GM12878 (cell line): Measurements from ENCODE around the gene DNMT1. TPM values are rescaled to one million over a fixed set of nuclear protein-coding genes. Genes with fewer than 3 reads are reported as not detected.

Source experiments
- ATAC-seq: fragments of 200-7000 bp; cut with Tn5 transposase; 3 replicates; pipeline ENCODE4 v1.9.1; 2020; ENCODE audit warnings: mild to moderate bottlenecking, moderate library complexity
- BruUV-seq: library from RNA; stranded (reverse); fragments of 400-500 nt; replicated peaks from 2 replicates; lab custom pipeline; 2021; lab: Mats Ljungman, UMichigan
- CTCF ChIA-PET: fragments of 300-600 bp; sonication (Branson Sonifier 250); formaldehyde crosslinking; extraction: SDS; loops from one replicate; lab custom pipeline; 2021; ENCODE audit warnings: inconsistent platforms; lab: Yijun Ruan, JAX
- POLR2A ChIA-PET: fragments of 350-600 bp; formaldehyde crosslinking; extraction: SDS; loops from one replicate; lab custom pipeline; 2021; ENCODE audit warnings: inconsistent platforms; lab: Charles Lee
- RAD21 ChIA-PET: fragments of 300-600 bp; sonication (Branson Sonifier 250); formaldehyde crosslinking; loops from one replicate; lab custom pipeline; 2023; ENCODE audit warnings: antibody characterized with exemption; ENCODE audit not compliant: unreplicated experiment; lab: Charles Lee
- SMC1A ChIA-PET: fragments of 300-600 bp; sonication (Branson Sonifier 250); formaldehyde crosslinking; loops from one replicate; lab custom pipeline; 2023; ENCODE audit not compliant: unreplicated experiment, uncharacterized antibody; lab: Charles Lee
- DNase-seq: peaks from one replicate; pipeline ENCODE4 v3.0.0-alpha.2; 2011; ENCODE audit warnings: low read depth, low spot score
- FAIRE-seq: peaks from 3 replicates; lab custom pipeline; 2011; peaks lifted over from hg19 to GRCh38; lab: Jason Lieb, UNC
- H2AFZ ChIP-seq: 2 replicates; pipeline ENCODE4 v1.6.0; 2011; ENCODE audit warnings: low read depth, low read length, control low read depth; ENCODE audit not compliant: control insufficient read depth
- H3K27ac ChIP-seq: 2 replicates; pipeline ENCODE4 v1.5.1; 2011; ENCODE audit warnings: control low read depth; ENCODE audit not compliant: control insufficient read depth, insufficient read depth
- H3K27me3 ChIP-seq, 2 experiments: replicated peaks in 1 of 2; 2 replicates each; pipeline versions ENCODE4 v1.6.0 to v1.6.1; 2011; ENCODE audit warnings: low read length in 1 of 2; ENCODE audit not compliant: control insufficient read depth in 2 of 2, insufficient read depth in 2 of 2
- H3K36me3 ChIP-seq, 2 experiments: 2 replicates each; pipeline ENCODE4 v1.5.1; 2011; ENCODE audit warnings: low read length in 1 of 2; ENCODE audit not compliant: control insufficient read depth in 2 of 2, insufficient read depth in 2 of 2
- H3K4me1 ChIP-seq: 2 replicates; pipeline ENCODE4 v1.6.1; 2011; ENCODE audit warnings: mild to moderate bottlenecking, low read length, moderate library complexity, mixed read lengths; ENCODE audit not compliant: control insufficient read depth, insufficient read depth
- H3K4me2 ChIP-seq: 2 replicates; pipeline ENCODE4 v1.6.0; 2011; ENCODE audit warnings: control low read depth; ENCODE audit not compliant: control insufficient read depth, insufficient read depth
- H3K4me3 ChIP-seq: fragments of 200-600 bp; sonication (generic); 2 replicates; pipeline ENCODE4 v1.5.1; 2016
- H3K79me2 ChIP-seq: 2 replicates; pipeline ENCODE4 v1.6.0; 2011; ENCODE audit warnings: low read length; ENCODE audit not compliant: control insufficient read depth, insufficient read depth
- H3K9ac ChIP-seq: 2 replicates; pipeline ENCODE4 v1.8.0; 2011; ENCODE audit warnings: low read length, control low read depth, mixed read lengths; ENCODE audit not compliant: control insufficient read depth, insufficient read depth
- H3K9me3 ChIP-seq: replicated peaks from 3 replicates; pipeline ENCODE4 v1.5.1; 2011; ENCODE audit warnings: mild to moderate bottlenecking, low read length; ENCODE audit not compliant: control insufficient read depth, insufficient read depth
- H4K20me1 ChIP-seq: 2 replicates; pipeline ENCODE4 v1.6.0; 2011; ENCODE audit not compliant: control insufficient read depth, insufficient read depth
- IRF3 ChIP-seq: fragments of 450-650 bp; IDR thresholded peaks from 2 replicates; pipeline ENCODE4 v1.6.1; 2014; ENCODE audit warnings: mild to moderate bottlenecking
- POLR2A ChIP-seq: IDR thresholded peaks from 2 replicates; pipeline ENCODE4 v1.6.1; 2011; ENCODE audit warnings: low read depth, mild to moderate bottlenecking, low read length
- POLR2AphosphoS5 ChIP-seq: IDR thresholded peaks from 2 replicates; pipeline ENCODE4 v1.6.1; 2011; ENCODE audit warnings: mild to moderate bottlenecking, low read length, inconsistent platforms
- WGBS: methylation state at CpG from one replicate; pipeline ENCODE4 v1.1.6; 2016; ENCODE audit warnings: low lambda C conversion rate; ENCODE audit not compliant: insufficient replicate concordance, insufficient coverage; ENCODE audit errors: missing lambda C conversion rate; 5-methylcytosine and 5-hydroxymethylcytosine counted together
- in situ Hi-C: fragments of 300-500 bp; cut with MboI; formaldehyde crosslinking; loops from 9 replicates; pipeline ENCODE4 v1.14.3; 2018; ENCODE audit warnings: mixed read lengths
- intact Hi-C: fragments of 100-400 bp; cut with micrococcal nuclease; formaldehyde crosslinking; loops from one replicate; pipeline ENCODE4 v1.14.2; 2022; ENCODE audit not compliant: unreplicated experiment
- polyA plus RNA-seq, 11 experiments: library from polyadenylated mRNA; depleted of rRNA in 4 of 11; unstranded in 6 of 11; stranded (reverse) in 5 of 11; fragments of >200 nt; fragmentation: Nextera tagmentation in 4 of 11; fragmentation: Illumina TruSeq in 1 of 11; extraction: Ambion mirVana in 4 of 11; extraction: Trizol in 1 of 11; gene quantifications; 1 replicate in 1 of 11; 2 replicates in 10 of 11; pipeline versions ENCODE4 v1.2.1 to v1.2.3, GENCODE V29; 2011 to 2016; ENCODE audit warnings: inconsistent platforms in 2 of 11, missing spikeins in 2 of 11, low read depth in 1 of 11
- total RNA-seq, 4 experiments: library from RNA; depleted of rRNA in 3 of 4; stranded (reverse); fragments of >200 nt in 3 of 4; fragmentation: Illumina TruSeq in 1 of 4; extraction: Trizol in 1 of 4; gene quantifications; 2 replicates each; pipeline versions ENCODE4 v1.2.1 to v1.2.3, GENCODE V29; 2013 to 2021

The DNMT1 gene
- total and polyA plus RNA-seq, 10 of the 15 experiments (the other 5 are each of a cell fraction or from before 2014, with no cell fraction given), result 70.0 to 290 (median 133) TPM

- in situ Hi-C loops, result no loop called here
- H3K4me2 ChIP-seq, result peak overlapping the region; percentile 97
These were observed 86.9 kb downstream of the DNMT1 start for GRCh38 chr19:10107817-10108367.

More at GRCh38 chr19:10107817-10108367, 86.9 kb downstream of the DNMT1 start:
- no peaks in the 10 kb centered on the region for H3K27me3 ChIP-seq
- ATAC-seq (no peak), FAIRE-seq (no peak), DNase-seq (no peak)
- H3K36me3 ChIP-seq, result peaks cover 18 to 30% of the 10 kb centered on the region in 2 experiments; a peak in 3 of 4 replicates
- no peaks in the 10 kb centered on the region for H4K20me1 ChIP-seq
- no TSS peak for BruUV-seq
- peak overlapping the region; percentile 100 for H3K27ac ChIP-seq
- ChIA-PET SMC1A (interaction anchor here (0.7 to 11.4 kb wide), 3 partner anchors 8 to 673 kb away, joined by 3 to 150 read pairs (median 3); partner anchors contain the start of gene ANGPTL6), RAD21 (interaction anchor here (0.6 to 2.7 kb wide), 3 partner anchors 8 to 142 kb away, joined by 3 to 9 read pairs (median 4); no protein-coding TSS in a partner anchor), POLR2A (interaction anchor here (0.5 to 2.6 kb wide), 7 partner anchors 9 to 1470 kb away, joined by 3 to 18 read pairs (median 3); partner anchors contain the start of gene ACP5), CTCF (interaction anchor here (1.2 to 9.8 kb wide), 2 partner anchors 8 to 177 kb away, joined by 4 to 171 read pairs; partner anchors contain the start of gene ANGPTL6)
- TF ChIP-seq IRF3, result no peak
- peak; percentile 30; the same call in 1 of the 2 replicates for TF ChIP-seq POLR2AphosphoS5
- TF ChIP-seq POLR2A, result peak; percentile 76
- H3K9ac ChIP-seq, result peak overlapping the region; percentile 95
- no peaks in the 10 kb centered on the region for H3K9me3 ChIP-seq
- H3K79me2 ChIP-seq, result peaks cover 56% of the 10 kb centered on the region
- H2AFZ ChIP-seq, result no peak overlapping the region
- intact Hi-C loops, result loop anchor here (10.0 kb wide), 1 partner anchor 277 kb away; the partner anchor contains the start of gene TYK2
- WGBS, result 91% methylated on average over 13 of the region's 14 CpGs
- H3K4me3 ChIP-seq, result peak overlapping the region; percentile 79
- H3K4me1 ChIP-seq, result peaks cover 61% of the 10 kb centered on the region
